K562 (cell line): ENCODE data around the gene PLGRKT. TPM values are rescaled to one million over a fixed set of nuclear protein-coding genes. Genes with fewer than 3 reads are reported as not detected.

ENCODE experiments used
- NR2C2 ChIP-seq, 2 experiments: fragments of 200-800 bp in 1 of 2; sonication (Bioruptor generic) in 1 of 2; sonication (generic) in 1 of 2; formaldehyde crosslinking in 1 of 2; IDR thresholded peaks; 2 replicates each; pipeline versions ENCODE4 v1.6.1 to v1.8.0; 2016 to 2022; ENCODE audit warnings: mild to moderate bottlenecking in 1 of 2, missing compliant biosample characterization in 1 of 2, missing genetic modification characterization in 1 of 2, missing genetic modification reagents in 1 of 2
- RREB1 ChIP-seq: fragments of 250-450 bp; sonication (Bioruptor Pico); IDR thresholded peaks from 2 replicates; pipeline ENCODE4 v1.4.0; 2020
- SMARCC2 ChIP-seq: fragments of 450-650 bp; IDR thresholded peaks from 2 replicates; pipeline ENCODE4 v1.6.1; 2017; ENCODE audit warnings: antibody characterized with exemption, moderate library complexity, mild to moderate bottlenecking, low read depth
- polyA plus RNA-seq, 8 experiments: library from polyadenylated mRNA; depleted of rRNA in 4 of 8; stranded (reverse) in 5 of 8; unstranded in 3 of 8; fragments of >200 nt; fragmentation: Nextera tagmentation in 2 of 8; fragmentation: Illumina TruSeq in 1 of 8; extraction: Ambion mirVana in 2 of 8; extraction: Trizol in 1 of 8; gene quantifications; 2 replicates each; pipeline versions ENCODE4 v1.2.1 to v1.2.3, GENCODE V29; 2011 to 2014; ENCODE audit warnings: inconsistent platforms in 1 of 8, missing spikeins in 1 of 8
- total RNA-seq, 7 experiments: library from RNA; depleted of rRNA in 6 of 7; stranded (reverse); fragments of >200 nt in 6 of 7; fragmentation: Illumina TruSeq in 2 of 7; extraction: Trizol in 2 of 7; gene quantifications; 2 replicates each; pipeline versions ENCODE4 v1.2.1 to v1.2.3, GENCODE V29; 2011 to 2021; ENCODE audit warnings: low replicate concordance in 1 of 7

Gene PLGRKT
- total and polyA plus RNA-seq, 9 of the 15 experiments (the other 6 are each of a cell fraction or from before 2014, with no cell fraction given): 4.7 to 13.8 (median 6.5) TPM

GRCh38 chr9:5485378-5486085 lies 47.8 kb upstream of the PLGRKT start (continued):
- TF ChIP-seq RREB1 (CRISPR knock-in tag) (no peak), NR2C2 (CRISPR knock-in tag; IDR thresholded peaks at IDR 0.05) (no peak), NR2C2 (tag; IDR thresholded peaks at IDR 0.05) (peak; percentile 30; the same call in 1 of the 2 replicates), SMARCC2 (no peak)
